K562 (cell line): Measurements from ENCODE around the gene SIGLEC1. TPM values are rescaled to one million over a fixed set of nuclear protein-coding genes. Genes with fewer than 3 reads are reported as not detected.

ENCODE experiments used
- ATAC-seq: fragments of 200-7000 bp; cut with Tn5 transposase; 3 replicates; pipeline ENCODE4 v1.9.1; 2020; ENCODE audit warnings: moderate library complexity
- BruUV-seq: library from RNA; stranded (reverse); fragments of 400-500 nt; replicated peaks from 2 replicates; lab custom pipeline; 2021; lab: Mats Ljungman, UMichigan
- CTCF ChIA-PET: fragments of 300-600 bp; formaldehyde crosslinking; extraction: SDS; loops from one replicate; lab custom pipeline; 2021; ENCODE audit warnings: low intra/inter-chr PET ratio; lab: Yijun Ruan, JAX
- POLR2A ChIA-PET: fragments of 300-600, 350-650 bp; sonication (Branson Sonifier 250); formaldehyde crosslinking; extraction: SDS; loops from one replicate; lab custom pipeline; 2021; ENCODE audit warnings: antibody characterized with exemption, inconsistent platforms; lab: Yijun Ruan, JAX
- DNase-seq, 4 experiments: peaks; one replicate each; pipeline versions ENCODE4 v3.0.0 to v3.0.0-alpha.2; 2011 to 2018; ENCODE audit warnings: low spot score in 3 of 4, mixed read lengths in 3 of 4; ENCODE audit errors: extremely low read depth in 1 of 4
- FAIRE-seq: peaks from 2 replicates; lab custom pipeline; 2011; peaks lifted over from hg19 to GRCh38; lab: Jason Lieb, UNC
- H2AFZ ChIP-seq: 2 replicates; pipeline ENCODE4 v1.6.0; 2011; ENCODE audit warnings: low read depth, low read length, control low read depth, inconsistent platforms
- H3K27ac ChIP-seq: fragments of 200-600 bp; 3 replicates; pipeline ENCODE4 v1.8.0; 2011; ENCODE audit warnings: low read depth, mild to moderate bottlenecking, control low read depth, inconsistent platforms, low read length, moderate library complexity, mixed read lengths; ENCODE audit errors: extremely low read depth
- H3K27me3 ChIP-seq, 2 experiments: fragments of 300-600 bp in 1 of 2; 2 replicates in 1 of 2; 3 replicates in 1 of 2; pipeline versions ENCODE4 v1.6.0 to v1.8.0; 2011; ENCODE audit warnings: inconsistent platforms in 2 of 2, low read length in 2 of 2, mild to moderate bottlenecking in 1 of 2, mixed read lengths in 1 of 2, moderate library complexity in 1 of 2; ENCODE audit not compliant: control insufficient read depth in 2 of 2, insufficient read depth in 2 of 2
- H3K36me3 ChIP-seq: fragments of 300-600 bp; 3 replicates; pipeline ENCODE4 v1.8.0; 2011; ENCODE audit warnings: mild to moderate bottlenecking, low read length, inconsistent platforms; ENCODE audit not compliant: control insufficient read depth, insufficient read depth
- H3K4me1 ChIP-seq, 2 experiments: fragments of 200-600 bp in 1 of 2; replicated peaks in 1 of 2; 2 replicates in 1 of 2; 3 replicates in 1 of 2; pipeline versions ENCODE4 v1.5.1 to v1.8.0; 2011; ENCODE audit warnings: inconsistent platforms in 2 of 2, low read length in 2 of 2, mild to moderate bottlenecking in 1 of 2, mixed read lengths in 1 of 2, moderate library complexity in 1 of 2; ENCODE audit not compliant: control insufficient read depth in 2 of 2, insufficient read depth in 2 of 2
- H3K4me2 ChIP-seq: 2 replicates; pipeline ENCODE4 v1.6.1; 2011; ENCODE audit warnings: low read length, control low read depth, inconsistent platforms, mixed read lengths; ENCODE audit not compliant: insufficient read depth
- H3K4me3 ChIP-seq: fragments of 200-600 bp; sonication (generic), shearing (Covaris generic); 2 replicates; pipeline ENCODE4 v1.5.1; 2016; ENCODE audit warnings: control low read depth, inconsistent platforms
- H3K79me2 ChIP-seq: fragments of 200-600 bp; 3 replicates; pipeline ENCODE4 v1.8.0; 2011; ENCODE audit warnings: low read length, inconsistent platforms; ENCODE audit not compliant: control insufficient read depth, insufficient read depth
- H3K9ac ChIP-seq, 2 experiments: 2 replicates each; pipeline versions ENCODE4 v1.6.0 to v1.6.1; 2011; ENCODE audit warnings: low read depth in 2 of 2, low read length in 2 of 2, control low read depth in 1 of 2, inconsistent platforms in 1 of 2, mild to moderate bottlenecking in 1 of 2, mixed read lengths in 1 of 2; ENCODE audit not compliant: insufficient read depth in 1 of 2
- H3K9me1 ChIP-seq: one replicate; pipeline ENCODE4 v1.6.0; 2011; ENCODE audit warnings: inconsistent platforms, mild to moderate bottlenecking, low read length, moderate library complexity; ENCODE audit not compliant: control insufficient read depth, insufficient read depth
- H3K9me3 ChIP-seq: replicated peaks from 2 replicates; pipeline ENCODE4 v1.5.1; 2011; ENCODE audit warnings: low read depth, low read length, inconsistent platforms; ENCODE audit not compliant: control insufficient read depth, insufficient read depth
- H4K20me1 ChIP-seq: replicated peaks from 2 replicates; pipeline ENCODE4 v1.6.1; 2011; ENCODE audit warnings: low read length, inconsistent platforms, mixed read lengths; ENCODE audit not compliant: control insufficient read depth, insufficient read depth
- BRF1 ChIP-seq: IDR thresholded peaks from 3 replicates; pipeline ENCODE4 v1.6.1; 2011; ENCODE audit warnings: borderline replicate concordance, mild to moderate bottlenecking; ENCODE audit not compliant: insufficient read length; ENCODE audit errors: extremely low read depth
- FIP1L1 ChIP-seq: fragments of 200-400 bp; formaldehyde crosslinking; IDR thresholded peaks from 2 replicates; pipeline ENCODE4 v1.6.1; 2018; ENCODE audit warnings: mild to moderate bottlenecking, low read depth, low read length; ENCODE audit not compliant: poor library complexity, severe bottlenecking
- GATAD2B ChIP-seq: fragments of 450-650 bp; IDR thresholded peaks from 2 replicates; pipeline ENCODE4 v1.6.1; 2017; ENCODE audit warnings: mild to moderate bottlenecking, borderline replicate concordance
- KLF16 ChIP-seq: IDR thresholded peaks from 2 replicates; pipeline ENCODE4 v1.6.1; 2016; ENCODE audit warnings: antibody characterized with exemption
- MCM5 ChIP-seq: fragments of 450-650 bp; IDR thresholded peaks from 2 replicates; pipeline ENCODE4 v1.6.1; 2016; ENCODE audit warnings: low read depth
- NCOA6 ChIP-seq: fragments of 450-650 bp; IDR thresholded peaks from 2 replicates; pipeline ENCODE4 v1.6.1; 2017; ENCODE audit warnings: mild to moderate bottlenecking
- NELFE ChIP-seq: IDR thresholded peaks from 2 replicates; pipeline ENCODE4 v1.6.1; 2011; ENCODE audit warnings: mild to moderate bottlenecking; ENCODE audit not compliant: insufficient read depth, insufficient read length
- PHF21A ChIP-seq: fragments of 450-650 bp; IDR thresholded peaks from 2 replicates; pipeline ENCODE4 v1.6.1; 2017; ENCODE audit warnings: low read depth, borderline replicate concordance
- RB1 ChIP-seq: fragments of 450-650 bp; IDR thresholded peaks from 2 replicates; pipeline ENCODE4 v1.6.1; 2017; ENCODE audit warnings: low read depth, mild to moderate bottlenecking
- RFX1 ChIP-seq: fragments of 450-650 bp; IDR thresholded peaks from 2 replicates; pipeline ENCODE4 v1.6.1; 2016; ENCODE audit warnings: mild to moderate bottlenecking, moderate library complexity
- ZFP1 ChIP-seq: fragments of 450-650 bp; formaldehyde crosslinking; IDR thresholded peaks from 2 replicates; pipeline ENCODE4 v1.4.0; 2020; ENCODE audit warnings: mild to moderate bottlenecking, mixed read lengths
- ZKSCAN8 ChIP-seq: fragments of 200-800 bp; sonication (Bioruptor generic); IDR thresholded peaks from 2 replicates; pipeline ENCODE4 v1.6.1; 2016; ENCODE audit warnings: missing genetic modification characterization, missing compliant biosample characterization
- ZNF143 ChIP-seq: sonication (generic); formaldehyde crosslinking; IDR thresholded peaks from 2 replicates; pipeline ENCODE4 v1.9.0; 2022; ENCODE audit warnings: mild to moderate bottlenecking, missing genetic modification reagents
- ZNF717 ChIP-seq: fragments of 250-450 bp; sonication (Bioruptor Pico); IDR thresholded peaks from 2 replicates; pipeline ENCODE4 v1.5.0; 2021
- ZNF830 ChIP-seq: fragments of 250-450 bp; sonication (Bioruptor Pico); IDR thresholded peaks from 2 replicates; pipeline ENCODE4 v1.5.0; 2021; ENCODE audit warnings: mild to moderate bottlenecking
- WGBS: fragments of 100-300 bp; shearing (Covaris generic); methylation state at CpG from one replicate; pipeline ENCODE4 v1.1.6; 2016; ENCODE audit warnings: low coverage, mixed read lengths; ENCODE audit not compliant: insufficient coverage; ENCODE audit errors: missing lambda C conversion rate; 5-methylcytosine and 5-hydroxymethylcytosine counted together
- in situ Hi-C: fragments of 300-500 bp; cut with MboI; formaldehyde crosslinking; loops from 4 replicates; pipeline ENCODE4 v1.15.0; 2018; ENCODE audit warnings: inconsistent platforms, mixed read lengths
- intact Hi-C: fragments of 100-400 bp; cut with micrococcal nuclease; formaldehyde crosslinking; loops from 2 replicates; pipeline ENCODE4 v1.14.2; 2022
- polyA plus RNA-seq, 8 experiments: library from polyadenylated mRNA; depleted of rRNA in 4 of 8; stranded (reverse) in 5 of 8; unstranded in 3 of 8; fragments of >200 nt; fragmentation: Nextera tagmentation in 2 of 8; fragmentation: Illumina TruSeq in 1 of 8; extraction: Ambion mirVana in 2 of 8; extraction: Trizol in 1 of 8; gene quantifications; 2 replicates each; pipeline versions ENCODE4 v1.2.1 to v1.2.3, GENCODE V29; 2011 to 2014; ENCODE audit warnings: inconsistent platforms in 1 of 8, missing spikeins in 1 of 8
- total RNA-seq, 7 experiments: library from RNA; depleted of rRNA in 6 of 7; stranded (reverse); fragments of >200 nt in 6 of 7; fragmentation: Illumina TruSeq in 2 of 7; extraction: Trizol in 2 of 7; gene quantifications; 2 replicates each; pipeline versions ENCODE4 v1.2.1 to v1.2.3, GENCODE V29; 2011 to 2021; ENCODE audit warnings: low replicate concordance in 1 of 7
- TF ChIP-seq, protein P1 (sequence below): IDR thresholded peaks from 3 replicates; pipeline ENCODE4 v1.6.1; 2011; ENCODE audit warnings: borderline replicate concordance, mild to moderate bottlenecking; ENCODE audit not compliant: insufficient read length, insufficient read depth
- TF ChIP-seq, protein P2 (sequence below), 3 experiments: fragments of 200-800 bp in 1 of 3; sonication (Bioruptor generic) in 1 of 3; sonication (generic) in 1 of 3; formaldehyde crosslinking in 1 of 3; IDR thresholded peaks; 2 replicates each; pipeline versions ENCODE4 v1.6.1 to v1.8.0; 2016 to 2022; ENCODE audit warnings: mild to moderate bottlenecking in 2 of 3, missing compliant biosample characterization in 2 of 3, missing genetic modification characterization in 2 of 3, missing genetic modification reagents in 1 of 3
- TF ChIP-seq, protein P3 (sequence below): fragments of 250-450 bp; sonication (Bioruptor Pico); IDR thresholded peaks from 2 replicates; pipeline ENCODE4 v1.8.0; 2021; ENCODE audit warnings: moderate library complexity, mild to moderate bottlenecking, inconsistent platforms

Gene SIGLEC1
- total and polyA plus RNA-seq, 9 of the 15 experiments (the other 6 are each of a cell fraction or from before 2014, with no cell fraction given), result 0.05 to 0.07 TPM; not detected in 7

DNA sequence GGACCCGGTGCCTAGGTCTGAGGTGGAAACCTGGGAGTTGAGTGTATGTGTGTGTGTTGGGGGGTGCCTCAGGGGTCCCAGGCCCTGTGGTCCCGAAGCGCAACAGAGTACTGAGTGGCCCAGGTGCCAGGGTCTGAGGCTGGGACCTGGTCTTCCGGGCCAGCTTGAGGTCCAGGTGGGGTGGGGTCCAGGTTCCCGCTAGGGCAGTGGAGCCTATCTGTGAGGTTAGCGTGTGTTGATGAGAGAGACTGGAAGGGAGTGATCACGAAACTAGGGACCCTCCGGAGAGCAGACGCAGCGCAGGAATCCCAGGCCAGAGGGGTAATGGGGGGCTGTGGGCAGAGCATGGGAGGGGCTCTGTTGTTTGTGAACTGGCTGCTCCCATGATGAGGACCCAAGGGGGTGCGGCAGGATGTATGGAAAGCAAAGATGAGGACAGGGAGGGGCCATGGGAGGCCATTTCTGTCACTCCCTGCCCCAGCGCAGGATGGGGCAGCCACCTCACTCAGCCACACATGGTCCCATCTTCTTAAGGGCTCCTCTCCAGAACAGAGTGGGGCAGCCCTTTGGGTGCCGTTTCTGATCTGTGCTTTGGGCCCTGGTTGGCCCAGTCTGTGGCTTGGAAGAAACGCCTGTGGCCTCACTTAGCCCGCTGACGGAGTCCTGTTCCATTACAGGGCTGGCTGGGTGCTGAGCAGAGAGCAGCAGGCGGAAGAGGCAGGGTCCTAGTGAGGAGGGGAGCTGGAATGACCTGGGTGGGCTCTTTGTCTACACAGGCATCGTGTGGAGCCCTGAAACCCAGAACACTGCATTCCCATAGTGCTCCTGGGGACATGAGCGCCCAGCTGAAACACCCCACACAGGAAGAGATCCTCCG, 21.0 kb upstream of the SIGLEC1 start:
- Histone ChIP-seq H3K9me3 (no peaks in the 10 kb centered on the region), H3K36me3 (no peaks in the 10 kb centered on the region), H3K4me2 (no peak overlapping the region), H4K20me1 (no peaks in the 10 kb centered on the region), H3K4me3 (no peak overlapping the region), H3K9me1 (no peaks in the 10 kb centered on the region), H3K4me1 (peaks cover 0 to 13% of the 10 kb centered on the region in 2 experiments; a peak in 2 of 5 replicates), H2AFZ (no peak overlapping the region), H3K27me3 (peaks cover 0 to 22% of the 10 kb centered on the region in 2 experiments; a peak in 2 of 5 replicates), H3K27ac (no peak overlapping the region), H3K79me2 (no peaks in the 10 kb centered on the region), H3K9ac (no peak overlapping the region; a peak in 1 of 4 replicates)
- in situ Hi-C loops, result no loop called here
- ATAC-seq, result no peak
- POLR2A ChIA-PET, result interaction anchor here (0.6 to 1.1 kb wide), 2 partner anchors 8 to 28 kb away, joined by 3 to 4 read pairs; no protein-coding TSS in a partner anchor
- no TSS peak for BruUV-seq
- WGBS, result 73% methylated on average over 16 of the region's 20 CpGs
- no peak for DNase-seq
- TF ChIP-seq PHF21A, result no peak
- TF ChIP-seq ZNF830 (CRISPR knock-in tag), result no peak
- TF ChIP-seq, protein P1, sequence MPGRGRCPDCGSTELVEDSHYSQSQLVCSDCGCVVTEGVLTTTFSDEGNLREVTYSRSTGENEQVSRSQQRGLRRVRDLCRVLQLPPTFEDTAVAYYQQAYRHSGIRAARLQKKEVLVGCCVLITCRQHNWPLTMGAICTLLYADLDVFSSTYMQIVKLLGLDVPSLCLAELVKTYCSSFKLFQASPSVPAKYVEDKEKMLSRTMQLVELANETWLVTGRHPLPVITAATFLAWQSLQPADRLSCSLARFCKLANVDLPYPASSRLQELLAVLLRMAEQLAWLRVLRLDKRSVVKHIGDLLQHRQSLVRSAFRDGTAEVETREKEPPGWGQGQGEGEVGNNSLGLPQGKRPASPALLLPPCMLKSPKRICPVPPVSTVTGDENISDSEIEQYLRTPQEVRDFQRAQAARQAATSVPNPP, result no peak
- no peak for TF ChIP-seq RB1
- TF ChIP-seq, protein P2, sequence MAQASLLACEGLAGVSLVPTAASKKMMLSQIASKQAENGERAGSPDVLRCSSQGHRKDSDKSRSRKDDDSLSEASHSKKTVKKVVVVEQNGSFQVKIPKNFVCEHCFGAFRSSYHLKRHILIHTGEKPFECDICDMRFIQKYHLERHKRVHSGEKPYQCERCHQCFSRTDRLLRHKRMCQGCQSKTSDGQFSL (CRISPR knock-in tag; IDR thresholded peaks at IDR 0.05), result no peak
- TF ChIP-seq, protein P2 (tag; IDR thresholded peaks at IDR 0.05), result no peak
- TF ChIP-seq KLF16, result no peak
- TF ChIP-seq RFX1, result no peak
- no peak for TF ChIP-seq ZNF143
- no peak for TF ChIP-seq FIP1L1
- no peak for TF ChIP-seq ZFP1 (CRISPR knock-in tag)
- TF ChIP-seq ZNF717 (CRISPR knock-in tag), result no peak
- TF ChIP-seq NELFE, result no peak
- TF ChIP-seq GATAD2B, result no peak
- TF ChIP-seq BRF1, result no peak
- TF ChIP-seq, protein P3, sequence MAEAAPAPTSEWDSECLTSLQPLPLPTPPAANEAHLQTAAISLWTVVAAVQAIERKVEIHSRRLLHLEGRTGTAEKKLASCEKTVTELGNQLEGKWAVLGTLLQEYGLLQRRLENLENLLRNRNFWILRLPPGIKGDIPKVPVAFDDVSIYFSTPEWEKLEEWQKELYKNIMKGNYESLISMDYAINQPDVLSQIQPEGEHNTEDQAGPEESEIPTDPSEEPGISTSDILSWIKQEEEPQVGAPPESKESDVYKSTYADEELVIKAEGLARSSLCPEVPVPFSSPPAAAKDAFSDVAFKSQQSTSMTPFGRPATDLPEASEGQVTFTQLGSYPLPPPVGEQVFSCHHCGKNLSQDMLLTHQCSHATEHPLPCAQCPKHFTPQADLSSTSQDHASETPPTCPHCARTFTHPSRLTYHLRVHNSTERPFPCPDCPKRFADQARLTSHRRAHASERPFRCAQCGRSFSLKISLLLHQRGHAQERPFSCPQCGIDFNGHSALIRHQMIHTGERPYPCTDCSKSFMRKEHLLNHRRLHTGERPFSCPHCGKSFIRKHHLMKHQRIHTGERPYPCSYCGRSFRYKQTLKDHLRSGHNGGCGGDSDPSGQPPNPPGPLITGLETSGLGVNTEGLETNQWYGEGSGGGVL (CRISPR knock-in tag), result no peak
- TF ChIP-seq MCM5, result no peak
- TF ChIP-seq NCOA6, result no peak
- TF ChIP-seq ZKSCAN8 (CRISPR knock-in tag), result no peak
- FAIRE-seq, result no peak
- intact Hi-C loops, result no loop called here
- CTCF ChIA-PET, result no interaction called here
